Measurements from ENCODE around the gene DGLUCY.

DGLUCY gene

DNA sequence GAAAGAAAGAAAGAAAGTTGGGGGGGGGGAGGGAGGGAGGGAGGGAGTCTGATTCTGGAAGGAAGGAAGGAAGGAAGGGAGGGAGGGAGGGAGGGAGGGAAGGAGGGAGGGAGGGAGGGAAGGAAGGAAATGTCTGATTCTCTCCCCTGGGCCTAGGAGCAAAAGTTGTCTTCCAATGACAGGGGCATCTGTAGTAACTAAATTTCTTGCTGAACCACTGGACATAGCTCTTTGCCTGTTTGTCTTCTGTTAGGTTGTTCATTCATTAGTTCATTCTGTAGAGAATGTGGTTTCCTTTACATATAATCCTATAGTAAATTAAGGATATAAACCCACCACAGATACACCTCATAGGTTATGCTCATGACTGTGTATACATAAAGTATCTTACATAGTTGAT lies 70.7 kb downstream of the DGLUCY start:
- ATAC-seq (ENCODE audit: insufficient read depth, low read depth) (no peak), DNase-seq (no peak)
- no peak overlapping the region for H3K27ac ChIP-seq (ENCODE audit: low read length)
- H3K4me3 ChIP-seq (ENCODE audit: low read depth in 1 of 2, low read length in 2 of 2) = no peak overlapping the region
- no peak overlapping the region for H2AFZ ChIP-seq (ENCODE audit: low read depth, low read length)
- no peaks in the 10 kb centered on the region for H3K27me3 ChIP-seq (ENCODE audit: insufficient read depth, low read length, poor library complexity)
- peaks cover 70% of the 10 kb centered on the region for H3K36me3 ChIP-seq (ENCODE audit: insufficient read depth, low read length)
- TF ChIP-seq, protein P1, sequence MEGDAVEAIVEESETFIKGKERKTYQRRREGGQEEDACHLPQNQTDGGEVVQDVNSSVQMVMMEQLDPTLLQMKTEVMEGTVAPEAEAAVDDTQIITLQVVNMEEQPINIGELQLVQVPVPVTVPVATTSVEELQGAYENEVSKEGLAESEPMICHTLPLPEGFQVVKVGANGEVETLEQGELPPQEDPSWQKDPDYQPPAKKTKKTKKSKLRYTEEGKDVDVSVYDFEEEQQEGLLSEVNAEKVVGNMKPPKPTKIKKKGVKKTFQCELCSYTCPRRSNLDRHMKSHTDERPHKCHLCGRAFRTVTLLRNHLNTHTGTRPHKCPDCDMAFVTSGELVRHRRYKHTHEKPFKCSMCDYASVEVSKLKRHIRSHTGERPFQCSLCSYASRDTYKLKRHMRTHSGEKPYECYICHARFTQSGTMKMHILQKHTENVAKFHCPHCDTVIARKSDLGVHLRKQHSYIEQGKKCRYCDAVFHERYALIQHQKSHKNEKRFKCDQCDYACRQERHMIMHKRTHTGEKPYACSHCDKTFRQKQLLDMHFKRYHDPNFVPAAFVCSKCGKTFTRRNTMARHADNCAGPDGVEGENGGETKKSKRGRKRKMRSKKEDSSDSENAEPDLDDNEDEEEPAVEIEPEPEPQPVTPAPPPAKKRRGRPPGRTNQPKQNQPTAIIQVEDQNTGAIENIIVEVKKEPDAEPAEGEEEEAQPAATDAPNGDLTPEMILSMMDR (IDR thresholded peaks at IDR 0.05; ENCODE audit: borderline replicate concordance, extremely low read depth, low read length, poor library complexity, severe bottlenecking) = no peak
- no peak for TF ChIP-seq EZH2 (IDR thresholded peaks at IDR 0.05; ENCODE audit: borderline replicate concordance, low read depth, low read length, severe bottlenecking)
- no peak overlapping the region for H3K9ac ChIP-seq (ENCODE audit: low read depth, low read length)
- H3K4me1 ChIP-seq (ENCODE audit: insufficient read depth, low read length) = no peaks in the 10 kb centered on the region
- no peak overlapping the region for H3K4me2 ChIP-seq (ENCODE audit: insufficient read depth, low read length)
- no peaks in the 10 kb centered on the region for H3K79me2 ChIP-seq (ENCODE audit: insufficient read depth, low read length)
- no peaks in the 10 kb centered on the region for H4K20me1 ChIP-seq (ENCODE audit: insufficient read depth, low read length)
- no peaks in the 10 kb centered on the region for H3K9me3 ChIP-seq (ENCODE audit: insufficient read depth, low read length, severe bottlenecking)

DNA sequence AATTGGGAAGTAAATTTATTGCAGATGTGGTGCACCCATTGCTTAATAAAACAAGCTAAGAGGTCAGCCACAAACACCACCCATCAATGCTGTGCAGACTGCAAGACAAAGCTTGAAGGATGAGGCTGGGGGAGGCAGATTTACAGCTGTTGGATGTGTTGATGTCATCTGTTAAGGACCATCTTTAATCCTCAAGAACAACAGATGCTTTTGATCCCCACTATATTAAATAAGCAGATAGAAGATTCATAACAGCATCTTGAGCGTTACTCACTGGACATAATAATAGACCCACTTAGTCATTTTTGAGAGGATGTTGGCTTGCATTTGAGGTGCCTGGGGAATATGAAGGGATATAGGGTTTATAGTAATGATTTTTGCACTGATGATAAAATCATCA lies 71.8 kb downstream of the DGLUCY start:
- no peak overlapping the region for H3K4me3 ChIP-seq (ENCODE audit: low read depth in 1 of 2, low read length in 2 of 2)
- no peak overlapping the region for H2AFZ ChIP-seq (ENCODE audit: low read depth, low read length)
- H3K36me3 ChIP-seq (ENCODE audit: insufficient read depth, low read length) = peaks cover 72% of the 10 kb centered on the region
- no peak for TF ChIP-seq EZH2 (IDR thresholded peaks at IDR 0.05; ENCODE audit: borderline replicate concordance, low read depth, low read length, severe bottlenecking)
- TF ChIP-seq, protein P1 (IDR thresholded peaks at IDR 0.05; ENCODE audit: borderline replicate concordance, extremely low read depth, low read length, poor library complexity, severe bottlenecking) = no peak
- H3K27me3 ChIP-seq (ENCODE audit: insufficient read depth, low read length, poor library complexity) = no peaks in the 10 kb centered on the region
- no peak overlapping the region for H3K9ac ChIP-seq (ENCODE audit: low read depth, low read length)
- no peaks in the 10 kb centered on the region for H3K9me3 ChIP-seq (ENCODE audit: insufficient read depth, low read length, severe bottlenecking)
- DNase-seq (no peak), ATAC-seq (ENCODE audit: insufficient read depth, low read depth) (no peak)
- no peaks in the 10 kb centered on the region for H3K79me2 ChIP-seq (ENCODE audit: insufficient read depth, low read length)
- H3K4me1 ChIP-seq (ENCODE audit: insufficient read depth, low read length) = no peaks in the 10 kb centered on the region
- H3K4me2 ChIP-seq (ENCODE audit: insufficient read depth, low read length) = no peak overlapping the region
- H4K20me1 ChIP-seq (ENCODE audit: insufficient read depth, low read length) = no peaks in the 10 kb centered on the region
- H3K27ac ChIP-seq (ENCODE audit: low read length) = no peak overlapping the region

DNA sequence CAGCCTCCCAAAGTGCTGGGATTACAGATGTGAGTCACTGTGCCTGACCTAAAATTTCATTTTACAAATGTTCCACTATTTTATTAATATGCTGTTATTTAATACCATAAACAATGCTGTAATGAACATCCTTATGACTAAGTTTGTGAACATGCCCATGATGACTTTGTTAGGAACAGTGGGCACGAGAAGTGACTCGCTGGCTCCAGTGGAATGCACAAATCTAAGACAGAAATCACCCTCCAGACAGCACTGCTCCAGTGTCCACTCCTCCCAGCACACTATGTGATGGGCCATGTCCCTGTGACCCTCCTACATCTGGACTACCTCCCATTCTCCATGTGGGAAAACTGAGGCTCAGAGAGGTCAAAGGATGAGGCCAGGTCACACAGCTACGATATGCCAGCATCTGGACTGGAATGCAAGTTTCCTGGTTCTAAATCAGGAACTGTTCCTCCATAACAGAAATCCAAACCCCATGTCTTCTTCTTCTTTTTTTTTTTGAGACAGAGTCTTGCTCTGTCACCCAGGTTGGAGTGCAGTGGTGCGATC lies 72.7 kb downstream of the DGLUCY start:
- no peaks in the 10 kb centered on the region for H3K9me3 ChIP-seq (ENCODE audit: insufficient read depth, low read length, severe bottlenecking)
- H3K4me3 ChIP-seq (ENCODE audit: low read depth in 1 of 2, low read length in 2 of 2) = no peak overlapping the region
- no peaks in the 10 kb centered on the region for H3K79me2 ChIP-seq (ENCODE audit: insufficient read depth, low read length)
- H3K27me3 ChIP-seq (ENCODE audit: insufficient read depth, low read length, poor library complexity) = no peaks in the 10 kb centered on the region
- no peaks in the 10 kb centered on the region for H3K4me1 ChIP-seq (ENCODE audit: insufficient read depth, low read length)
- no peak overlapping the region for H3K27ac ChIP-seq (ENCODE audit: low read length)
- DNase-seq (no peak), ATAC-seq (ENCODE audit: insufficient read depth, low read depth) (no peak)
- H3K36me3 ChIP-seq (ENCODE audit: insufficient read depth, low read length) = peaks cover 73% of the 10 kb centered on the region
- H3K4me2 ChIP-seq (ENCODE audit: insufficient read depth, low read length) = no peak overlapping the region
- TF ChIP-seq, protein P1 (IDR thresholded peaks at IDR 0.05; ENCODE audit: borderline replicate concordance, extremely low read depth, low read length, poor library complexity, severe bottlenecking) = no peak
- no peak for TF ChIP-seq EZH2 (IDR thresholded peaks at IDR 0.05; ENCODE audit: borderline replicate concordance, low read depth, low read length, severe bottlenecking)
- H3K9ac ChIP-seq (ENCODE audit: low read depth, low read length) = no peak overlapping the region
- H4K20me1 ChIP-seq (ENCODE audit: insufficient read depth, low read length) = no peaks in the 10 kb centered on the region
- H2AFZ ChIP-seq (ENCODE audit: low read depth, low read length) = no peak overlapping the region

DNA sequence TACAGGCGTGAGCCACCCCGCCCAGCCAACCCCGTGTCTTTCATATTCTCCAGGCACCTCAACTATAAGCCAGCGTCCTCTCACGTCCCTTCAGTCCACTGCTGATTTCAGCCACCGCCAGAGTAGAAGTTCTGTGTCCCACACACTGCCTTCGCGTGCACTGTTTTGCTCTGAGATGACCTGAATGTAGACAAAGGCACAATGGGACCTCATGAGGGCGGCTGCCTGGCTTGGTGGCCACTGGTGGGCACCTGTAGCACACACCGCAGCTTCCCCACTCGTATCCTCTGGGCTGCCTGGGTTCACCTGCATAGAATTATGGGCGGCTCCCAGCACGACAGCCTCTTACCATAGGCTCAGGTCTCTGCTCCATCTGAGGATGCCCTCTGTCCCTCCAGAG lies 73.4 kb downstream of the DGLUCY start:
- TF ChIP-seq EZH2 (IDR thresholded peaks at IDR 0.05; ENCODE audit: borderline replicate concordance, low read depth, low read length, severe bottlenecking) = no peak
- TF ChIP-seq, protein P1 (IDR thresholded peaks at IDR 0.05; ENCODE audit: borderline replicate concordance, extremely low read depth, low read length, poor library complexity, severe bottlenecking) = no peak
- no peak for ATAC-seq (ENCODE audit: insufficient read depth, low read depth)
- Histone ChIP-seq H3K4me1 (ENCODE audit: insufficient read depth, low read length) (no peaks in the 10 kb centered on the region), H3K4me3 (ENCODE audit: low read depth in 1 of 2, low read length in 2 of 2) (no peak overlapping the region), H3K79me2 (ENCODE audit: insufficient read depth, low read length) (no peaks in the 10 kb centered on the region), H3K27ac (ENCODE audit: low read length) (no peak overlapping the region), H4K20me1 (ENCODE audit: insufficient read depth, low read length) (no peaks in the 10 kb centered on the region), H3K9me3 (ENCODE audit: insufficient read depth, low read length, severe bottlenecking) (no peaks in the 10 kb centered on the region), H3K36me3 (ENCODE audit: insufficient read depth, low read length) (peaks cover 76% of the 10 kb centered on the region), H3K27me3 (ENCODE audit: insufficient read depth, low read length, poor library complexity) (no peaks in the 10 kb centered on the region), H2AFZ (ENCODE audit: low read depth, low read length) (no peak overlapping the region), H3K4me2 (ENCODE audit: insufficient read depth, low read length) (no peak overlapping the region), H3K9ac (ENCODE audit: low read depth, low read length) (no peak overlapping the region)
- no peak for DNase-seq

Data from DND-41 (cell line).